AG04449 (cell line): Measurements from ENCODE around the gene LGALS7B.
"Not testable (repeated sequence)": the region's sequence is repeated elsewhere in the genome, so short reads cannot be mapped to it uniquely, and the experiment has no call there.

Experiments
- CTCF ChIA-PET: fragments of 350-600 bp; formaldehyde crosslinking; extraction: SDS; loops from one replicate; lab custom pipeline; 2021; ENCODE audit warnings: antibody characterized with exemption; lab: Yijun Ruan, JAX
- POLR2A ChIA-PET: fragments of 400-600, 350-600 bp; formaldehyde crosslinking; extraction: SDS; loops from one replicate; lab custom pipeline; 2020; ENCODE audit warnings: antibody characterized with exemption, inconsistent platforms; lab: Yijun Ruan, JAX
- DNase-seq: peaks from one replicate; pipeline ENCODE4 v3.0.0-alpha.2; 2010; ENCODE audit warnings: low read depth, low spot score
- H3K4me3 ChIP-seq: 2 replicates; pipeline ENCODE4 v1.5.1; 2011; ENCODE audit warnings: low read depth, mild to moderate bottlenecking, control low read depth, low read length
- TF ChIP-seq, protein P1 (sequence below): IDR thresholded peaks from one replicate; pipeline ENCODE4 v1.5.1; 2011; ENCODE audit warnings: mild to moderate bottlenecking, moderate library complexity, low read length, control low read depth, inconsistent platforms; ENCODE audit not compliant: insufficient read depth; ENCODE audit errors: missing control alignments

The LGALS7B gene

GRCh38 chr19:38769635-38770211 lies 19.3 kb upstream of the LGALS7B start:
- no peak for DNase-seq

GRCh38 chr19:38770228-38770948 lies 18.6 kb upstream of the LGALS7B start:
- H3K4me3 ChIP-seq = not testable (repeated sequence)

More at GRCh38 chr19:38769635-38770211, 19.3 kb upstream of the LGALS7B start:
- TF ChIP-seq, protein P1, sequence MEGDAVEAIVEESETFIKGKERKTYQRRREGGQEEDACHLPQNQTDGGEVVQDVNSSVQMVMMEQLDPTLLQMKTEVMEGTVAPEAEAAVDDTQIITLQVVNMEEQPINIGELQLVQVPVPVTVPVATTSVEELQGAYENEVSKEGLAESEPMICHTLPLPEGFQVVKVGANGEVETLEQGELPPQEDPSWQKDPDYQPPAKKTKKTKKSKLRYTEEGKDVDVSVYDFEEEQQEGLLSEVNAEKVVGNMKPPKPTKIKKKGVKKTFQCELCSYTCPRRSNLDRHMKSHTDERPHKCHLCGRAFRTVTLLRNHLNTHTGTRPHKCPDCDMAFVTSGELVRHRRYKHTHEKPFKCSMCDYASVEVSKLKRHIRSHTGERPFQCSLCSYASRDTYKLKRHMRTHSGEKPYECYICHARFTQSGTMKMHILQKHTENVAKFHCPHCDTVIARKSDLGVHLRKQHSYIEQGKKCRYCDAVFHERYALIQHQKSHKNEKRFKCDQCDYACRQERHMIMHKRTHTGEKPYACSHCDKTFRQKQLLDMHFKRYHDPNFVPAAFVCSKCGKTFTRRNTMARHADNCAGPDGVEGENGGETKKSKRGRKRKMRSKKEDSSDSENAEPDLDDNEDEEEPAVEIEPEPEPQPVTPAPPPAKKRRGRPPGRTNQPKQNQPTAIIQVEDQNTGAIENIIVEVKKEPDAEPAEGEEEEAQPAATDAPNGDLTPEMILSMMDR = peak; percentile 81
- ChIA-PET POLR2A (interaction anchor here (0.6 to 1.1 kb wide), 3 partner anchors 23 to 79 kb away, joined by 3 to 5 read pairs (median 4); no protein-coding TSS in a partner anchor), CTCF (interaction anchor here (0.6 to 2.0 kb wide), 31 partner anchors 9 to 192 kb away, joined by 3 to 25 read pairs (median 4); partner anchors contain the start of genes CAPN12 and LGALS7B)
- H3K4me3 ChIP-seq = peak overlapping the region; percentile 18; the same call in 1 of the 2 replicates

GRCh38 chr19:38770949-38771275 lies 18.1 kb upstream of the LGALS7B start:
- DNase-seq, H3K4me3 ChIP-seq, POLR2A ChIA-PET, CTCF ChIA-PET: not testable (repeated sequence)

More at GRCh38 chr19:38770228-38770948, 18.6 kb upstream of the LGALS7B start:
- not testable (repeated sequence) for DNase-seq
- ChIA-PET POLR2A (interaction anchor here (1.0 to 1.1 kb wide), 2 partner anchors 22 to 79 kb away, joined by 4 to 5 read pairs; no protein-coding TSS in a partner anchor), CTCF (interaction anchor here (0.7 to 2.0 kb wide), 18 partner anchors 8 to 190 kb away, joined by 3 to 25 read pairs (median 5); partner anchors contain the start of genes CAPN12 and LGALS7B)

GRCh38 chr19:38771569-38771968 lies 17.4 kb upstream of the LGALS7B start:
- POLR2A ChIA-PET, DNase-seq, H3K4me3 ChIP-seq, CTCF ChIA-PET: not testable (repeated sequence)

GRCh38 chr19:38773469-38774177 lies 15.4 kb upstream of the LGALS7B start, which contains the start of gene LGALS7:
LGALS7 (minus strand) TSS chr19:38773517; CDS start chr19:38773492, 25 bp downstream.
- no peak for DNase-seq
- TF ChIP-seq, protein P1 = no peak
- POLR2A ChIA-PET = interaction anchor here (0.6 kb wide), 1 partner anchor 38 kb away, joined by 3 read pairs; no protein-coding TSS in a partner anchor
- CTCF ChIA-PET = no interaction called here
- H3K4me3 ChIP-seq = no peak within 1 kb of the TSS

DNA sequence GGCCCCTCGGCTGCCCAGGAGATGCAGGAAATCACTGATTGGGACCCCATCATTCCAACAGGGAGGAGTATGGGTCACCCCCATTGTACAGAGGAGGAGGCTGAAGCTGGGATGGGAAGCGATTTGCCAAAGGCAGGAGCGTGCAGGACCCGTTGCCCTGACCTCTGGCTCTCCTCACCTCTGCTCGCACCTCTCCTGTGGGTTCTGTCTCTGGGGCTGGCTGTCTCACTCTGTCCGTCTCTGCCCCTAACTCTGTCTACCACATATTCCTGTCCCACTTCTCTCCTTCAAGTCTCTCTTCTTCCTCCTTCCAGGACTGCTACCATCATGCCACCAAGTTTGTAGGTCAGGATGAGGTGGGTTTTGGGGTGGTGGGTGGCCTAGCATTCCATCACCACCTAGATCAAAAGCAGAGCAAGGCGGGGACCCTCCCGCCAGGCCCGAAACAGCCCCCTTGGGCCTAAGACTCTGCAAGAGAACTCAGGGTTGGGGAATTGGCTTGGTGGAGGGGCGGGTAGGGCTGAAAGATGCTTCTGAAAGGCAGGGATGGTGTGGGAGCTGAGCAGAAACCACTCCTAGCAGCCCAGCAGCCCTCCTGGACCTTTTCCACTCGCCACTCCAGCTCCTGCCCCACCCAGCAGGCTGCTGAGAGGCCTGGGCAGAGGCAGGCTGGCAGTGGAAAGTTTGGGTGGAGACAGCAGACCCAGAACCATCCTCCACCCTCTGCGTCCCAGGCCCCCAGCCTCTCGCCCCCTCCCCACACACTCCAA lies 14.6 kb upstream of the LGALS7B start:
- CTCF ChIA-PET = interaction anchor here (1.0 kb wide), 1 partner anchor 12 kb away, joined by 3 read pairs; no protein-coding TSS in a partner anchor
- TF ChIP-seq, protein P1 = no peak
- POLR2A ChIA-PET = interaction anchor here (0.6 kb wide), 1 partner anchor 38 kb away, joined by 3 read pairs; no protein-coding TSS in a partner anchor
- no peak overlapping the region for H3K4me3 ChIP-seq
- no peak for DNase-seq

- no peak for DNase-seq
- ChIA-PET POLR2A (no interaction called here), CTCF (interaction anchor here (1.1 to 2.2 kb wide), 2 partner anchors 9 to 90 kb away, joined by 3 to 9 read pairs; no protein-coding TSS in a partner anchor)
- H3K4me3 ChIP-seq = no peak overlapping the region
- TF ChIP-seq, protein P1 = no peak
These were observed 10.3 kb upstream of the LGALS7B start for GRCh38 chr19:38778733-38779132.
